ENCODE data around the gene IDE. TPM values are rescaled to one million over a fixed set of nuclear protein-coding genes. Genes with fewer than 3 reads are reported as not detected.
A peak's percentile ranks its signal among the peaks of the same experiment; 100 is the strongest.

The IDE gene
- total and polyA plus RNA-seq, 9 of the 15 experiments (the other 6 are each of a cell fraction or from before 2014, with no cell fraction given): 10.2 to 50.6 (median 33.2) TPM

- no peak for TF ChIP-seq SP2 (IDR thresholded peaks at IDR 0.05; ENCODE audit: extremely low read depth, low read depth, low read length, poor library complexity, severe bottlenecking)
- TF ChIP-seq DPF2 (IDR thresholded peaks at IDR 0.05): 0 out of 2 replicates have a peak, but pooled peaks have one; percentile 25
- TF ChIP-seq CBFA2T3 (IDR thresholded peaks at IDR 0.05): peak; percentile 23; the same call in 1 of the 2 replicates
- no peak for TF ChIP-seq YY1 (IDR thresholded peaks at IDR 0.05; ENCODE audit: borderline replicate concordance in 1 of 3, control insufficient read depth in 1 of 3, extremely low read depth in 1 of 3, insufficient read depth in 3 of 3, insufficient read length in 1 of 3, insufficient replicate concordance in 2 of 3, low read depth in 1 of 3, low read length in 2 of 3)
- 0 out of 2 replicates have a peak, but pooled peaks have one; percentile 8 for TF ChIP-seq CBFA2T2 (conservative IDR thresholded peaks at IDR 0.05)
Observed at GRCh38 chr10:92530891-92531535, 42.9 kb downstream of the IDE start (continued).

- BruUV-seq (replicated peaks): no TSS peak
- Histone ChIP-seq H3K4me3 (no peak overlapping the region), H4K20me1 (replicated peaks; ENCODE audit: control insufficient read depth, insufficient read depth, low read length) (no peaks in the 10 kb centered on the region), H3K4me1 (replicated peaks in 1 of 2; ENCODE audit: control insufficient read depth in 2 of 2, insufficient read depth in 2 of 2, low read length in 2 of 2) (peaks cover 0 to 4% of the 10 kb centered on the region in 2 experiments; a peak in 2 of 5 replicates), H3K36me3 (ENCODE audit: control insufficient read depth, insufficient read depth, low read length) (peaks cover 64% of the 10 kb centered on the region), H2AFZ (ENCODE audit: low read depth, low read length) (no peak overlapping the region), H3K9me1 (ENCODE audit: control insufficient read depth, insufficient read depth, low read length) (no peaks in the 10 kb centered on the region), H3K79me2 (ENCODE audit: control insufficient read depth, insufficient read depth, low read length) (no peaks in the 10 kb centered on the region), H3K9ac (ENCODE audit: insufficient read depth in 1 of 2, low read depth in 2 of 2, low read length in 2 of 2) (no peak overlapping the region), H3K27me3 (ENCODE audit: control insufficient read depth in 2 of 2, insufficient read depth in 2 of 2, low read length in 2 of 2) (no peaks in the 10 kb centered on the region), H3K4me2 (ENCODE audit: insufficient read depth, low read length) (no peak overlapping the region), H3K27ac (ENCODE audit: extremely low read depth, low read depth, low read length) (no peak overlapping the region), H3K9me3 (replicated peaks; ENCODE audit: control insufficient read depth, insufficient read depth, low read depth, low read length) (no peaks in the 10 kb centered on the region)
- ChIA-PET CTCF (ENCODE audit: low intra/inter-chr PET ratio) (no interaction called here), POLR2A (interaction anchor here (1.0 to 3.8 kb wide), 2 partner anchors 15 to 35 kb away, joined by 3 to 16 read pairs; no protein-coding TSS in a partner anchor)
- TF ChIP-seq ETS1 (conservative IDR thresholded peaks at IDR 0.05; ENCODE audit: control insufficient read depth, low read depth, low read length) (no peak), ZNF121 (CRISPR knock-in tag; conservative IDR thresholded peaks at IDR 0.05) (0 out of 2 replicates have a peak, but pooled peaks have one; percentile 11)
- FAIRE-seq (no peak), DNase-seq (ENCODE audit: extremely low read depth in 1 of 4, low spot score in 3 of 4) (no peak), ATAC-seq (no peak)
- in situ Hi-C loops (cut with MboI): no loop called here
- 94% methylated on average over 1 of the region's 1 CpG for WGBS (ENCODE audit: insufficient coverage, low coverage, missing lambda C conversion rate)
- intact Hi-C loops (cut with micrococcal nuclease): no loop called here
Observed at GRCh38 chr10:92530421-92530820, 43.5 kb downstream of the IDE start.

Measured in K562 (cell line).